ENCODE measurements around the gene TSPAN3. TPM values are rescaled to one million over a fixed set of nuclear protein-coding genes. Genes with fewer than 3 reads are reported as not detected.

Gene TSPAN3
- total RNA-seq, 1 donor from 2014 or later: 187 TPM

DNA sequence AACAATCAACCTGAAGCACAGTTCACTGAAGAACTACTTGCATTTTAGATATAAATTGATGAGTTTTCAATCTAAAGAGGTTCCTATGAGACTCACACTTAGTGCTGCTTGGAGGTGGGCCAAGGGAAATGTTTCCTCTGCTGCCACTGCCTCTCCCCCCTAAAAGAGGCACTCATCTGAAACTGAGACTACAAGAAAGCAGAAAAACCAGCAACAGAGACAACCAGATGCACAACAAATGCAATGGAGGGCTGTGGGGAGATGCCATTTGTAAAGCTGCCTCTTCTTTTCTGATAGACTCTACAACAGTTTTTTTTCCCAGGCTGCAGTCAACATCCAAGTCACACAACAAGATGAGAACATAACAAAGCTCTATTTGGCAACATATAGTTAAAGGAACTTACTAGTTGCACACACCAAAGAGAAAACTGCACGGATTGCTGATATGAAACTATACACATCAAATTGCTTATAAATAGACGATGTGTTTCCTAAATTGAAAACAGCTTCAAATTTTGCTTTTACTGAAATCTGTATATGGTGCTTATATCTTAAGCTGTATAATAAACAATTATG, 11.0 kb downstream of the TSPAN3 start:
- TF ChIP-seq, protein P1, sequence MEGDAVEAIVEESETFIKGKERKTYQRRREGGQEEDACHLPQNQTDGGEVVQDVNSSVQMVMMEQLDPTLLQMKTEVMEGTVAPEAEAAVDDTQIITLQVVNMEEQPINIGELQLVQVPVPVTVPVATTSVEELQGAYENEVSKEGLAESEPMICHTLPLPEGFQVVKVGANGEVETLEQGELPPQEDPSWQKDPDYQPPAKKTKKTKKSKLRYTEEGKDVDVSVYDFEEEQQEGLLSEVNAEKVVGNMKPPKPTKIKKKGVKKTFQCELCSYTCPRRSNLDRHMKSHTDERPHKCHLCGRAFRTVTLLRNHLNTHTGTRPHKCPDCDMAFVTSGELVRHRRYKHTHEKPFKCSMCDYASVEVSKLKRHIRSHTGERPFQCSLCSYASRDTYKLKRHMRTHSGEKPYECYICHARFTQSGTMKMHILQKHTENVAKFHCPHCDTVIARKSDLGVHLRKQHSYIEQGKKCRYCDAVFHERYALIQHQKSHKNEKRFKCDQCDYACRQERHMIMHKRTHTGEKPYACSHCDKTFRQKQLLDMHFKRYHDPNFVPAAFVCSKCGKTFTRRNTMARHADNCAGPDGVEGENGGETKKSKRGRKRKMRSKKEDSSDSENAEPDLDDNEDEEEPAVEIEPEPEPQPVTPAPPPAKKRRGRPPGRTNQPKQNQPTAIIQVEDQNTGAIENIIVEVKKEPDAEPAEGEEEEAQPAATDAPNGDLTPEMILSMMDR (IDR thresholded peaks at IDR 0.05; ENCODE audit: insufficient read depth, low read length, severe bottlenecking): no peak
- no peaks in the 10 kb centered on the region for H3K27me3 ChIP-seq (ENCODE audit: control insufficient read depth, insufficient read depth, low read length)
- FAIRE-seq: no peak
- H3K4me3 ChIP-seq (ENCODE audit: low read depth, low read length): no peak overlapping the region
- no peaks in the 10 kb centered on the region for H3K36me3 ChIP-seq (ENCODE audit: control insufficient read depth, insufficient read depth, low read length)
- no peak for DNase-seq (ENCODE audit: low read depth)

DNA sequence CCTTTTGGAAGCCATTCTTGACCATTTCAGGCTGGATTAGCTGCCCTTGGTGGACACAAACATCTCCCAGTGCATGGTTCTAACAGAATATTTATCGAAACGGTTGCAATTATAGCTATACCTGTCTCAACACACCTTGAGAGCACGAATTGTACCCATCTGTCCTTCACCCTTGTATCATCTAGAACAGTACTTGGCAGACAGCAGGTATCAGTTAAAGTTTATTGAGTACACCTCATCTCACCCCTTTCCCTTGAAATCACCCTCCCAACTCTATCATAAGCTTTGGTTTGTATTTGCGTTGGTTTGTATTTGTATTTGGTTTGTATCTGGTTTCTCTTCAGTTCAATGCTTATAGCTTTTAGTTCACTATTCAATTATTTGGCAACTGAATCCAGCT, 12.4 kb downstream of the TSPAN3 start:
- no peaks in the 10 kb centered on the region for H3K36me3 ChIP-seq (ENCODE audit: control insufficient read depth, insufficient read depth, low read length)
- H3K27me3 ChIP-seq (ENCODE audit: control insufficient read depth, insufficient read depth, low read length): no peaks in the 10 kb centered on the region
- H3K4me3 ChIP-seq (ENCODE audit: low read depth, low read length): no peak overlapping the region
- TF ChIP-seq, protein P1 (IDR thresholded peaks at IDR 0.05; ENCODE audit: insufficient read depth, low read length, severe bottlenecking): no peak
- DNase-seq (ENCODE audit: low read depth) (no peak), FAIRE-seq (no peak)

DNA sequence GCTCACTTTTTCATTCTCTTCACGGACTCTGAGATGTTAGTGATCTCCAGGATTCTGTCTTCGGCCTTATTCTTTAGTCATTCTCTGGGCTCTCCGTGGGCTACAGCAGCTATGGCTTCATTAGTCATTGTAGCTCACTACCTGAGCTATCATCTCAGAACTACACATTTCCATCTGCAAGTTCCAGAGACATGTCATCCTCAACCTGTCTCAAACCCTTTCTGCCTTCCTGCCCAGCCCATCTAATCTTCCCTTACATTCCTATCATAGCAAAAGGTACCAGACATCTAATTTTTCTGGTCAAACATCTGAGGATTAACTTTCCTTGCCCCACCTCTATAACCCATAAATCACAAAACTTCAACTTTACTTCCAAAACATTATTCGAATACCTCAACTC, 13.2 kb downstream of the TSPAN3 start:
- no peaks in the 10 kb centered on the region for H3K36me3 ChIP-seq (ENCODE audit: control insufficient read depth, insufficient read depth, low read length)
- DNase-seq (ENCODE audit: low read depth): no peak
- no peak for FAIRE-seq
- no peak overlapping the region for H3K4me3 ChIP-seq (ENCODE audit: low read depth, low read length)
- TF ChIP-seq, protein P1 (IDR thresholded peaks at IDR 0.05; ENCODE audit: insufficient read depth, low read length, severe bottlenecking): no peak
- H3K27me3 ChIP-seq (ENCODE audit: control insufficient read depth, insufficient read depth, low read length): no peaks in the 10 kb centered on the region

DNA sequence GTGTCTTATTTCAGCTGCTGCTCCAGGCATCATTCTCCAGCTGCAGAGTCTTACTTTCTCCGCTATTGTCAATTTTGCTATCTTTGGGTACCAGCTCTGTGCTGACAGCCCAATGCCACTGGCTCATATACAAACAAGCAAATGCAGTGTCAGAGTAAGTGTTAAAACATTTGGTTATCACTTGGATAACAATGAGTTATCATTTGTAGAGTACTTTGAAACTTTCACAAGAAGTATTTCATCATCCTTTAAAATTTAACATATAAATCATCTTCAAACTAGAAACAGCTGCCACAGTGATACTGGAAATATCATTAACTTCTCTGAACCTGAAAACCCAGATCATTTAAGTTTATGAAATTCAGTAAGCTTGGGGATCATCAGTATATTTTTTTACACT, 13.8 kb downstream of the TSPAN3 start:
- Histone ChIP-seq H3K27me3 (ENCODE audit: control insufficient read depth, insufficient read depth, low read length) (no peaks in the 10 kb centered on the region), H3K4me3 (ENCODE audit: low read depth, low read length) (no peak overlapping the region), H3K36me3 (ENCODE audit: control insufficient read depth, insufficient read depth, low read length) (no peaks in the 10 kb centered on the region)
- TF ChIP-seq, protein P1 (IDR thresholded peaks at IDR 0.05; ENCODE audit: insufficient read depth, low read length, severe bottlenecking): no peak
- no peak for FAIRE-seq
- DNase-seq (ENCODE audit: low read depth): no peak

DNA sequence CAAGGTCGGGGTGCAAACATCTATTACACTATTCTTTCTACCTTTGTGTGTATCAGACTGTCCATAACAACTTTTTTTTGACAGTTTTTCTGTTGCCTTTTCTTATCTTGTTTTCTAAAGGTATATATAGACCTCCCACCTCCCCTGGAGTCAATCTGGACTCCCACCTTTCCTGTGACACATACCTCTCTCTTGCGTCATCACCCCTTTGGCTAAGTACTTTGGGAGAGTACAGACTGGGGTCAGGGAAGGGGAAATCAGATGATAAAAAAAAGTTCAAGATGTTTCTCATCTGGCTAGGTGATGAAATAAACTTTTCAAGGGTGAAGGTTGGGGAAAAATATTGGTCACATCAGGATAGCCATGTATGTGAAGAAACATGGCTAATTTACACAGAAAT, 17.2 kb downstream of the TSPAN3 start:
- Histone ChIP-seq H3K36me3 (ENCODE audit: control insufficient read depth, insufficient read depth, low read length) (no peaks in the 10 kb centered on the region), H3K27me3 (ENCODE audit: control insufficient read depth, insufficient read depth, low read length) (no peaks in the 10 kb centered on the region), H3K4me3 (ENCODE audit: low read depth, low read length) (no peak overlapping the region)
- DNase-seq (ENCODE audit: low read depth): peak; percentile 39
- TF ChIP-seq, protein P1 (IDR thresholded peaks at IDR 0.05; ENCODE audit: insufficient read depth, low read length, severe bottlenecking): no peak
- FAIRE-seq: no peak

DNA sequence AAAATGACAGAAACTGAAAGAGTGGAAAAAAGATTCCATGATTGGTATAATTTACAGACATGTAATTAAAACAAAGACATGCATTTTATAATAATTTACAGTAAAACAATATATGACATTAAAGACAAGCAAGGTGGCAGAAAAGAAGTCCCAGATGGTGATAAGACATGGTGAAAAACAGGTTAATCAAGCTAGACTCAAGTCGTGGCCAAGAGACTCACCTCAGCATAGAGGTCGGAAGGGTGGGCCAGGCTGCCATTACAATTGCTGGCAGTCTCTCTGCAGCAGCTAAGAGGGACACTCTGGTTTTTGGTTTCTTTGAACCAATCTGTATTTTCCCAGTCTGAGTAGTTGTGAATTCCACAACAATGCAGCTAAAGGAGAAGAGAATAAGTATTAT, 18.4 kb downstream of the TSPAN3 start:
- Histone ChIP-seq H3K27me3 (ENCODE audit: control insufficient read depth, insufficient read depth, low read length) (no peaks in the 10 kb centered on the region), H3K36me3 (ENCODE audit: control insufficient read depth, insufficient read depth, low read length) (no peaks in the 10 kb centered on the region), H3K4me3 (ENCODE audit: low read depth, low read length) (no peak overlapping the region)
- DNase-seq (ENCODE audit: low read depth) (no peak), FAIRE-seq (no peak)
- TF ChIP-seq, protein P1 (IDR thresholded peaks at IDR 0.05; ENCODE audit: insufficient read depth, low read length, severe bottlenecking): no peak

Measured in bronchial epithelial cell (primary cell).